UCSD-AML1 (cell line): ENCODE data around the gene AMIGO3.

Source experiments
- DNase-seq: peaks from one replicate; lab custom pipeline; 2025; ENCODE audit not compliant: unreplicated experiment; lab: John Stamatoyannopoulos, UW

AMIGO3 gene

DNA sequence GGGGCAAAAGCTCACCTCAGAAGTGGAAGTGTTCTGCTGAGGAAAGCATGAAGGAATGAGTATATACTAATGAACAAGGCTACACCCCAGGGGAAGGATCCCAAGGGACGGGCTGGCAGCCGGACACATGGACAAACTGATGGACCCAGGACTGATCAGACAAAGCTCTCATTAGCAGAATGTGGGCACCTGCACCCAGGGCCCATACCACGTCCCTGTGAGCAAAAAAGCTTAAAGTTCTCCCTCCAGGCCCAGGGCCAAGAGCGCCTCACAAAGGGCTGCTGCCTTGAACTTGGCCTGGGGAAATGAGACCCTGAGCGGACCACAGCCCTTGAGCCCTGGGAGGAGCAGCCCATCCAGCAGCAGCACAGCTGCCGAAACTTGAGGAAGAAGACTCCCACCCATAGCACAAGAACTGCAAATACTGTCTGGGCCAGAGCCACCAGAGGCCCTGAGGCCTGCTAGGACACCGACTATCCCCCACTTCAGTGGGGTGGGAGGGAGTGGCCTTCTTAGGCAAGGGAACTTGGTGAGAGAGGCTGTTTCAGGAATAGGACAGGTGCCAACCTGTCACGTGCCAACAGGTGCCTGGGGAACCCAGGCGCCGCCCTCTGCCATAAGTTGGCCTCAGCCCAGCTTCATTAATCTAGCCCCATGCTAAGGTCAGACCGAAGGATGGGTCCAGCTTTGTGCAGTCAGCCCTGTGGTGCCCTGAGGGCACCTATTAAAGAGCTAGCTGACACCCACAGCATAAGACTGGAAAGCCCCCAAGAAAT, 6.6 kb upstream of the AMIGO3 start:
- DNase-seq = no peak

GRCh38 chr3:49724586-49724985, 5.1 kb upstream of the AMIGO3 start:
- no peak for DNase-seq

GRCh38 chr3:49723628-49724551, 4.4 kb upstream of the AMIGO3 start, which contains the start of gene GMPPB:
Gene GMPPB (minus strand): TSS chr3:49723951. CDS start chr3:49723726, 225 bp downstream.
- DNase-seq = peak; percentile 97

- no peak for DNase-seq
Observed at GRCh38 chr3:49723296-49723627, 3.8 kb upstream of the AMIGO3 start.

DNA sequence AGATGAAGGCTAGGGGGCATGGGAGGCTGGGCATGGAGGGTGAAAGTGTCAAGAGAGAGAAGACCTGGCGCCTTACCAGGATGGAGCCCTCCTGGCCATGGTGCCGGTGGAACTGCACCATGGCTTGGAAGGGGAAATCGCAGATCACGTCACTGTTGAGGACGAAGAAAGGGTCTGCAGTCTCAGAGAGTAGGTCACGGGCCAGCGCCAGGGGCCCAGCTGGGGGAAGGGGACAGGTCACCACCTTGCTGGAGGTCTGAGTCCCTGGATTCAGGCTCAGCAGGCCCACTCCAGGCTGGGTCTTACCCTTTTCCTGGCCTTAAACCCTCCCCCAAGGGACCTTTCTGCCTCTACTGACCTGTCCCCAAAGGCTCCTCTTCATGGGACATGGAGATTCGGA, 3.4 kb upstream of the AMIGO3 start:
- no peak for DNase-seq

GRCh38 chr3:49721896-49722781, 2.7 kb upstream of the AMIGO3 start:
- no peak for DNase-seq

DNA sequence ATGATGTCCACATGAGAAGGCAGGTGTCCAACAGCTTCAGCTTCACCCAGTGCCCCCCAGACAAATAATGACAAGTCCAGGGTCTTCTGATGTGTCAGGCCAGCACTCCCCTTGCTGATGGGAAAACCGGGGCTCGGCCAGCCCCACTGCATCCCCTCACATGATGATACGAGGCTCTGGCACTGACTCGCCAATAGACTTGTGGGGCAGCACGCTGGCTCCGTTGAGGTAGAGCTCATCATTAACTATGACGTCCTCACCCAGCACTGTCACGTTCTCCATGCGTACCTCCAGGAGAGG, 2.1 kb upstream of the AMIGO3 start:
- DNase-seq = no peak

DNA sequence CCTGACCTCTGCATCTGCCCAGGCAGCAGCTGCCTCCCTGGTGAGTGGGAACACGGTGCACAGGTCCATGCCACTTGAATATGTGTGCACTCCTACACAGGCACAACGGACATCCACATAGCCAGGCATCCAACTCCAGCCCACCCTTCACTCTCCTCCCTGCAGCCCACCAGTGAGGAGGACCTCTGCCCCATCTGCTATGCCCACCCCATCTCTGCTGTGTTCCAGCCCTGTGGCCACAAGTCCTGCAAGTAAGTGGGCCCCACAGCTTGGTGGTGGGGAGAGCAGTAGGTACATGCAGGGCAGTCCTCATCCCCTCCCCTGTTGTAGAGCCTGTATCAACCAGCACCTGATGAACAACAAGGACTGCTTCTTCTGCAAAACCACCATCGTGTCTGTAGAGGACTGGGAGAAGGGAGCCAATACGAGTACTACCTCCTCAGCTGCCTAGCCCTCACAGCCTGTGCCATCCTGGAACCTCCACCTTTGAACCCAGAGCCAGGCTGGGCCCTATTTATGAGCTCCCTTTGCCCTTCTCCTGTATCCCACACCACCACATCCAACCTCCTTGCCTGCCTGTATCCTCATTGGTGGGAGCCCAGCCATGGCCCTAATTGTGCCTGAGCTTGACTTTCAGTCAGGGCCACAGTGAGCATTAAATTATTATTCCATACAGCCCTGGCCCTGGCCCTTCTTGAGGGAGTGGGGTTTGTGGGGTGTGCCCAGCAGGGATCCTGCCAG, 1.5 kb upstream of the AMIGO3 start:
- DNase-seq = no peak

- no peak for DNase-seq
Observed at GRCh38 chr3:49718858-49719213, 648 bp downstream of the AMIGO3 start.

DNA sequence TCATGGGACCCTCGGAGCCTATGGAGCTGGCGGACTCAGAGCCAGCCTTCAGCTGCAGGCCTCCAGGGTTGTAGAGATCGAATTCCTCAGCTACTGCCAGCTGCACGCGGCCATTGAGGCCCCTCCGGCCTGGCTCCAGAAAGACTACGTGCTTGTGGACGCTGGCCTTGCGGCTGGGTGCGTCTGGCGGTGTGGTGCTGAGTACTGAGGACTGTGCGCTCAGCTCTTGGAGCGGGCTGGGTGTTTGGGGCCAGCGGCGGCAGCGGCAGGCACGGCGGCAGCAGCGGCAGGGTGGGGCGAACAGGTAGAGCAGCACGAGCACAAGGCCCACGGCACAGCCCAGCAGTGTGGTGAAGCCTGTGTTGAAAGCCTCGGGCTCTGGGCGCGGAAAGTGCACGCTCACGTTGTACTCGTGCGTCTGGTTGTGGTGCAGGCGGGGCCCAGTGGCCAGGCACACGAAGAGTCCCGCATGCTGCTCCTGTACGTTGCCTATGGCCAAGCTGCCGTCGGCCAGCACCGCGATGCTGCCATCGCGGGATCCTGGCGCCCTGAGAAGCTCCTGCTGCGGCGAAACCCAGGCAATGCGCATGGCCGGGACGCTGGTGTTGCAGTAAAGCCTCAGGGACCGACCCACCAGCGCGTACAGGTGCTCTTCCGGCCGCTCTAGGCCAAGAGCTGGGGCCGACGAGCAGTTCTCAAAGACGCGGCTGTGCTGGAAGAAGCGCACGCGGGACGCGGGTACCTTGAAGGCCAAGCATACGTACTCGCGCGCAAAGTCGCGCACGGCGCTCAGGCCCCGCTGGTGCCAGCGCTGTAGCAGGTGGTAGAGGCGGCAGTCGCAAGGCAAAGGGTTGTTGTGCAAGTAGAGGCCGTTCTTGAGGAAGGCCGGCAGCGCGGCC, 1.3 kb downstream of the AMIGO3 start:
- no peak for DNase-seq

DNA sequence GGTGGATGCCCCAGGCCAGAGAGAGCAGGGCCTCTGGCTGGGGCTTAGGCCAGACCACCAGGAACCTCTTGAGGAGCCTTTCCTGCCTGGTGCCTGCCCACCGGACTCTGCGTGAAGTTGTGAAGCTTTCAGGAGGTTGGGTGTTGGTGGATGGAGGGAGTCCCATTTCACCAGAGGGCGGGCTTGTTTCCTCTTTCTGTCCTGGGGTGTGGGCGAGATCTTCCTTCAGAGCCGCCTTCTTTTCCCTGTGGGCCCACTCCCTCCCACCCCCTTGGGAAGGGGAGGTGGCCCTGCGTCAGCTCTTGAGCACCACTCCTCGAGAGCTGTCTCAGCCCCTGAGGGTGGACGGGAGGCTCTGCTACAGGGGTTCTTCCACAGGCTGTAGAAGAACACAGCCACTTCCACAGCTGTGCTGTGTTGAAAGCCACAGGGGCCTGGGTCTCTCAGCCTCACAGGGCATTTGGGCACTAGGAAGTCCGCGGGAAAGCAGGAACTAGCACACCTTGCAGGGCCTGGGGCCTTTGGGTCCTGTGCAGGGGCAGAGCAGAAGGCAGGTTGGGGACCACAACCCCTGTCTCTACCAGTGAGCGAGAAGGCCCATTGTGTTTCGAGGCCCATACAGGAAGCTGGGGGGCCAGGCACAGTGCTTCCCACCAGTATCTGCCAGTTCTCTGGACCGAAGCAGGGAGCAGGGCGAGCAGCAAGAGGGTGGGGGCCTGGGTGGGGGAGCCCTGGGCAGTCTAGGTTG, 2.1 kb downstream of the AMIGO3 start:
- DNase-seq = no peak

DNA sequence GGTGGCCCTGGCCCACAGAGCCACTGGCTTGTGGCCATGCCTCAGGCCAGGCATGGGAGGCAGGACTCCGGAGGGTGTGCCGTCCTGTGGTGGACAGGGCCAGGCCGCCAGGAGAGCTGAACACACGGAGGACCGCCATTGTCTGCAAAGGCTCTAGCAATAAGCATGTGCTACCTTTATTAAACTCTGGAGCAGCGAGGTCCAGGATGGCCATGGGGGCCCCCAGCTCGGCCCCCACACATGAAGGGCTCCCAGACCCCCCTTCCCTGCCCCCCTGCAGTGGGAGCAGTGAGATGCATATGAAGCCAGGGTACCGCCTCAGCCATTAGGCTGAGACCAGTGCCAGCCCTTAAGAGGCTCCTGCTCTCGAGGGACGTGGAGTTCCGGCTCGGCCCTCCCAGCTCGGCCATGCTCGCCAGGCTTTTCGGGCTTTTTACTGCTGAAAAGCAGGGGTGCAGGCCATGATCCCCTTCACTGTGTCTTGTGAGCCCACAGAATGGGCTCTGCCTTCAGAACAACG, 2.7 kb downstream of the AMIGO3 start:
- DNase-seq = no peak

DNA sequence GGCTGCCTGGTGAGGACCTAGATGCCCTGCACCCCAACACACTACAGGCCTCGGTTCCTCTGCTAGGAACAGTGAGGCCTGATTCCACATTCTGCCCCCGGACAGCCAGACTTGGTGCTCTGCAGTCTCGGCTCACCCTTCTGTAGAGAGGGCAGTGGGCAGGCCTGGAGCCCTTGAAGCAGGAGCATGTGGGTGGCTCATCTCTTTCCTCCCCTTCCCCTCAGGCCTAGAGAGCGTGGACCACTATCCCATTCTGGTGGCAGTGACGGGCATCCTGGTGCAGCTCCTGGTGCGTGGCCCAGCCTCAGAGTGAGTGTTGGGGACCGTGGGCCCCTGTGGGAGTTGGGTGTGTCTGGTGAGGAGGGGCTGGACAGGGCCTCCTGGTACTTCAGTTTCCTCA, 3.3 kb downstream of the AMIGO3 start:
- DNase-seq = no peak

GRCh38 chr3:49715611-49716121, 3.8 kb downstream of the AMIGO3 start:
- no peak for DNase-seq

- DNase-seq = no peak
Observed at GRCh38 chr3:49714728-49715550, 4.5 kb downstream of the AMIGO3 start.

- no peak for DNase-seq
Observed at GRCh38 chr3:49713336-49714105, 6.0 kb downstream of the AMIGO3 start.
